Peyer's patch (tissue), 4 donors: ENCODE measurements around the gene TBPL2. TPM values are rescaled to one million over a fixed set of nuclear protein-coding genes. Genes with fewer than 3 reads are reported as not detected.

Experiments used
- DNase-seq, 3 donors: peaks; one replicate each; pipeline ENCODE4 v3.0.0-alpha.2; 2017 to 2019
- H3K27ac ChIP-seq, 4 donors: fragments of 200-600 bp; sonication (generic); one replicate each; pipeline ENCODE4 v1.5.1; 2016 to 2019
- H3K27me3 ChIP-seq, 2 donors: fragments of 200-600 bp; sonication (generic); one replicate each; pipeline ENCODE4 v1.5.1; 2019
- H3K36me3 ChIP-seq, 3 donors: fragments of 200-600 bp; sonication (generic); one replicate each; pipeline ENCODE4 v1.5.1; 2016 to 2019
- H3K4me1 ChIP-seq, 4 donors: fragments of 200-600 bp; sonication (generic); one replicate each; pipeline ENCODE4 v1.5.1; 2016 to 2019
- H3K4me3 ChIP-seq, 4 donors: fragments of 200-600 bp; sonication (generic); 1 replicate in 3 of 4; 2 replicates in 1 of 4; pipeline ENCODE4 v1.5.1; 2016 to 2019; ENCODE audit warnings: mild to moderate bottlenecking in 1 of 4
- H3K9me3 ChIP-seq, 4 donors: fragments of 200-600 bp; sonication (generic); one replicate each; pipeline ENCODE4 v1.5.1; 2016 to 2019; ENCODE audit warnings: mild to moderate bottlenecking in 1 of 4
- CTCF ChIP-seq, 6 experiments: fragments of 450-650 bp in 4 of 6; fragments of 200-600 bp in 2 of 6; sonication (generic) in 1 of 6; IDR thresholded peaks; one replicate each; pipeline ENCODE4 v1.5.1; 2017 to 2019; ENCODE audit warnings: antibody characterized with exemption in 6 of 6, mild to moderate bottlenecking in 3 of 6, moderate library complexity in 1 of 6
- POLR2A ChIP-seq, 2 donors: fragments of 450-650 bp; IDR thresholded peaks; one replicate each; pipeline ENCODE4 v1.5.1; 2017; ENCODE audit warnings: antibody characterized with exemption in 2 of 2, mild to moderate bottlenecking in 2 of 2, moderate library complexity in 2 of 2
- total RNA-seq, 4 donors: library from RNA; depleted of rRNA; stranded (reverse); fragments of >200 nt; gene quantifications; one replicate each; pipeline ENCODE4 v1.1.0, GENCODE V29; 2016

The TBPL2 gene
- total RNA-seq, 4 donors from 2014 or later, result not detected

- Histone ChIP-seq H3K4me1 (peaks cover 0 to 19% (median 3%) of the 10 kb centered on the region in 4 donors), H3K4me3 (no peak overlapping the region), H3K27ac (no peak overlapping the region), H3K9me3 (no peaks in the 10 kb centered on the region), H3K27me3 (no peaks in the 10 kb centered on the region), H3K36me3 (no peaks in the 10 kb centered on the region)
- no peak for DNase-seq
- TF ChIP-seq POLR2A (IDR thresholded peaks at IDR 0.05) (no peak), CTCF (IDR thresholded peaks at IDR 0.05) (no peak)
Measured at GRCh38 chr14:55414551-55414950, 25.9 kb downstream of the TBPL2 start.

DNA sequence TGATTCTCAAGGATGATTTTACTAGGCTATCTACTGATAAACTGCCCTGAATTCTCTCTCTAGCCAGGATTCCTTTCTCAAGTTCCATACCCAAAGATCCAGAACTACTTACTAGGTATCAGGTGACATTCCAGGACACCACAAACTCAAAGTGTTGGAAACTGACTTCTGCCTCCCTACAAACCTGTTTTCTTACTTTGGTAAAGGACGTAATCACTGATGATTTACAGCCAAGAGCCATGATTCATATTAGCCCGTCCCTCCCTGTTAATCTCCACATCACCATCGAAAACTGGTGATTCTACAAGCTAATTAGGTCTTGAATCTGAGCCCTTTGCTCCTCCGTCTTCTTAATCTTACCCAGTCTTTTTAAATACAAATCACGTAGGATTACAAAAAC lies 27.7 kb downstream of the TBPL2 start:
- Histone ChIP-seq H3K36me3 (no peaks in the 10 kb centered on the region), H3K27me3 (no peaks in the 10 kb centered on the region), H3K9me3 (no peaks in the 10 kb centered on the region), H3K27ac (peak overlapping the region in 1 of 4 donors; percentile 76), H3K4me3 (peak overlapping the region in 2 of 4 donors; percentile 75 to 89), H3K4me1 (peaks cover 0 to 19% (median 3%) of the 10 kb centered on the region in 4 donors)
- no peak for DNase-seq
- TF ChIP-seq POLR2A (IDR thresholded peaks at IDR 0.05) (no peak), CTCF (IDR thresholded peaks at IDR 0.05) (no peak)

DNA sequence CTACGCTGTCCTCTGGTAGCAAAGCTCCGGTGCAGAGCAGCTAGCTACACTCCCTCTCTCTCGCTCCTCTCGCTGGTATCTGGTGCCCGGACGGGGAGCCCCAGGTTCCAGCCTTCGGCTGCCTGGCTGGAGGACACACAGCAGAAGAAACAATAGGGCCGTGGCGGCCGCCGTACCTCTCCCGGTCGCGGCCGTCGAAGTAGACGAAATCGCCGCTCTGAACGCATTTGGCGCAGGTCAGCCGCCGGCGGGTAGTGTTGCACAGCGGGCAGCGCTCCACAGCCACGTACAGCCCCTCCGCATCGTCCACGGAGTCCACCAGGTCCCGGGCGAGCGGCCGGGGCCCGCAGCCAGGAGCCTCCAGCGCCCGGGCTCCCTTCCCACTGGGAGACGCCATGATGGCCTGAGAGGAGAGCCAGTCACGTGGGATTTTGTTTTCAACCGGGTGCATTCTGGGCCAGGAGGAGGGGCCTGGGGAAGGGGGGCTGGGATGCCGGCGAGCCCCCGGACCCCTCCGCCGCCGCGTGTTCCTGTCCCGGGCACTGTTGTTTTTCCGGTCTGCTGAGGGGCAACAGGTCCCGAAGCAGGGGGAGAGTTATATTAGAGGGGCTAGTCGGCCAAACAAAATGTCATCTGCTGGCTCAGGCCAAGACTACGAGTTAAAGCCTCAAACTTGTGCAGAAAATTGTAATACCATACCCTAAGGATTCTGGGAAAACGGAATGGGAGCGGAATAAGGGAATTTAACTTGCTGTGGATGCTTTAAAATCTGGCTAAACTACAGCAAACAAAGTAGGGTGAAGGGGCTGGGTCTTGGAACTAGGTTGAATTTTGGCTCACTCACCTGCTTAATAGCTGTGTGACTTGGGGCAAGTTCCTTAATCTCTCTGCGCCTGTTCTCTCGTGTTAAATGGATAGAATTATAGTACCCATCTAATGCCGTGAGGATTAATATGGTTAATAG lies 28.7 kb downstream of the TBPL2 start, which contains the start of gene ATG14:
ATG14 (minus strand) TSS at position 405 of the 964 bp plus-strand sequence; CDS start at position 397, 8 bp downstream.
- H3K27ac ChIP-seq, result peak within 1 kb of the TSS; percentile 58 to 86 (median 75)
- DNase-seq, result peak; percentile 84 to 91 (median 85)
- no peaks in the 10 kb centered on the region for H3K36me3 ChIP-seq
- H3K4me1 ChIP-seq, result peaks cover 0 to 13% (median 3%) of the 10 kb centered on the region in 4 donors
- peak; percentile 49 for TF ChIP-seq POLR2A (IDR thresholded peaks at IDR 0.05)
- TF ChIP-seq CTCF (IDR thresholded peaks at IDR 0.05), result no peak
- no peaks in the 10 kb centered on the region for H3K27me3 ChIP-seq
- no peaks in the 10 kb centered on the region for H3K9me3 ChIP-seq
- H3K4me3 ChIP-seq, result peak within 1 kb of the TSS; percentile 75 to 100 (median 89)

DNA sequence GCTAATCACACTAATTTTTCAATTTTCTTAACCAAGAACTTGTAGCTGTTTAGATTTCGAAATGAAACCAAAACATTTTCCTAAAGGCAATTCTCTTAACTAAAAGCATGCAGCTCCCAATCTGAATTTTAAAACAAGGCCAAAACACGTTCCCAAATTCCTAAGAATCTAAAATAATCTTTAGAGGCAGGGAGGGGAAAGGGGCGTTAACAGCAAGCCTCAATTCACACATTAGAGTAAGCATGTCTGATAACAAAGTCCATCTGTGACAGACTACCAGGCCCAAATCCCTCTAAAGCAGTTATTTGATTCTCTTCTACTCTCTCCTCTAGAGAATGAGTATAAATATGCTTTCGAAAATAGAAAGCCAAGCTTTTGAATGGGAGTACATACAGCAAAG lies 29.5 kb downstream of the TBPL2 start:
- peak overlapping the region; percentile 75 to 100 (median 89) for H3K4me3 ChIP-seq
- TF ChIP-seq CTCF (IDR thresholded peaks at IDR 0.05) (no peak), POLR2A (IDR thresholded peaks at IDR 0.05) (no peak)
- H3K9me3 ChIP-seq, result no peaks in the 10 kb centered on the region
- peaks cover 0 to 11% (median 3%) of the 10 kb centered on the region in 4 donors for H3K4me1 ChIP-seq
- no peaks in the 10 kb centered on the region for H3K36me3 ChIP-seq
- peak overlapping the region in 2 of 4 donors; percentile 58 to 86 for H3K27ac ChIP-seq
- no peak for DNase-seq
- H3K27me3 ChIP-seq, result no peaks in the 10 kb centered on the region

DNA sequence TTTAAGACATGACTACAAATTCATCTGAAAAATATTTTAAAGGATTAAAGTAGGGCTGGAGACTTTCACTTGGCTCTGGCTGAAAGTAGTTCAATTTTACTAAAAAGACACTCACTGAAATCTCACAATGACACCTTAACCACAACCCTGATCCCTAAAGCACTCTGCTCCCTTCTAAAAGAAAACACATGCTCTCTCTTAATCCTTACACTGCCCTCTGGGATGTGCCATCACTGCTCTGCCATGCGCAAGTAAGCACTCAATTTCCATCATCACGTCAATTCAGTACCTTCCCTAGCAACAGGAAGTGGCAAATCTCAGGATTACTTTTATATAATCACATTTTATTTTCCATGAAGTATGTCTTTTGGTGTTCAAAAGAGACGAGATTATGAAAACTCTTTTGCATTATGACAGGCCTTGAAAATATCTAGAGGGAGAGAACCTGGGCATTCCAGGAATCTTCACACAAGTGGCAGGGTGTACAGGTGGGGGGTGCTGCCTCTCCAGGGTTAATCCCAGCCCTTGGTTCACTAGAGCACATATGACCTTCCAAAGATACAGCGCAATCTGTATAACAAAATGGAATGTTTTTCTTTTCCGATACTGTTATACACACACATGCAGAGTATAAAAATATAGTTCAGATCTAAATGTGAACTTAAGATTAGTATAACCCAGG lies 36.1 kb downstream of the TBPL2 start:
- no peak for TF ChIP-seq POLR2A (IDR thresholded peaks at IDR 0.05)
- no peak for TF ChIP-seq CTCF (IDR thresholded peaks at IDR 0.05)
- H3K36me3 ChIP-seq, result no peaks in the 10 kb centered on the region
- H3K9me3 ChIP-seq, result no peaks in the 10 kb centered on the region
- no peak overlapping the region for H3K4me3 ChIP-seq
- DNase-seq, result no peak
- H3K27ac ChIP-seq, result no peak overlapping the region
- no peaks in the 10 kb centered on the region for H3K27me3 ChIP-seq
- no peaks in the 10 kb centered on the region for H3K4me1 ChIP-seq
